ENCODE data around the gene PPP4R4. TPM values are rescaled to one million over a fixed set of nuclear protein-coding genes. Genes with fewer than 3 reads are reported as not detected.

PPP4R4 gene
- 0.32 TPM for polyA plus RNA-seq (ENCODE audit: insufficient read length)
- long read RNA-seq, donor 1, result 0 reads
- long read RNA-seq, donor 2, result 0 reads
- long read RNA-seq, donor 3, result 0 reads
- long read RNA-seq, donor 4, result 0 reads
- long read RNA-seq, donor 5, result 0 reads
- long read RNA-seq, donor 6, result 0 reads
- long read RNA-seq, donor 7, result 0 reads
- long read RNA-seq, donor 8, result 0 reads

GRCh38 chr14:94173885-94174603, at the start of gene PPP4R4:
Gene PPP4R4, plus strand, starts transcription at chr14:94174322. Its CDS starts 144 bp downstream, at chr14:94174466.
- DNase-seq, result peak; percentile 86

- DNase-seq, result no peak
Observed at GRCh38 chr14:94124582-94125377, 49.3 kb upstream of the PPP4R4 start.

GRCh38 chr14:94125659-94126418, 48.3 kb upstream of the PPP4R4 start:
- no peak for DNase-seq

- DNase-seq, result no peak
Observed at GRCh38 chr14:94126419-94126677, 47.8 kb upstream of the PPP4R4 start.

- no peak for DNase-seq
Observed at GRCh38 chr14:94126800-94127199, 47.3 kb upstream of the PPP4R4 start.

- DNase-seq, result no peak
Observed at GRCh38 chr14:94127330-94127729, 46.8 kb upstream of the PPP4R4 start.

GRCh38 chr14:94128216-94128839, 45.8 kb upstream of the PPP4R4 start:
- DNase-seq, result no peak

GRCh38 chr14:94129111-94129757, 44.9 kb upstream of the PPP4R4 start, which contains the start of gene IFI27L2:
Gene IFI27L2, minus strand, starts transcription at chr14:94129604. Its CDS starts 40 bp downstream, at chr14:94129564.
- DNase-seq, result peak; percentile 81

- peak; percentile 42 for DNase-seq
Observed at GRCh38 chr14:94129758-94130414, 44.2 kb upstream of the PPP4R4 start.

GRCh38 chr14:94132285-94132887, 41.7 kb upstream of the PPP4R4 start:
- DNase-seq, result peak; percentile 74

- no peak for DNase-seq
Observed at GRCh38 chr14:94135476-94135875, 38.6 kb upstream of the PPP4R4 start.

- peak; percentile 77 for DNase-seq
Observed at GRCh38 chr14:94136575-94137331, 37.4 kb upstream of the PPP4R4 start.

- DNase-seq, result no peak
Observed at GRCh38 chr14:94138251-94138650, 35.9 kb upstream of the PPP4R4 start.

GRCh38 chr14:94139006-94139405, 35.1 kb upstream of the PPP4R4 start:
- no peak for DNase-seq

GRCh38 chr14:94139421-94139820, 34.7 kb upstream of the PPP4R4 start:
- no peak for DNase-seq

- DNase-seq, result no peak
Observed at GRCh38 chr14:94142247-94142646, 31.9 kb upstream of the PPP4R4 start.

- no peak for DNase-seq
Observed at GRCh38 chr14:94142836-94143235, 31.3 kb upstream of the PPP4R4 start.

GRCh38 chr14:94143239-94143638, 30.9 kb upstream of the PPP4R4 start:
- no peak for DNase-seq

GRCh38 chr14:94143711-94144110, 30.4 kb upstream of the PPP4R4 start:
- DNase-seq, result no peak

- no peak for DNase-seq
Observed at GRCh38 chr14:94144765-94145164, 29.4 kb upstream of the PPP4R4 start.
